Tibial nerve (tissue), 3 donors: ENCODE measurements around the gene ST6GALNAC5.

ENCODE experiments used
- CTCF ChIP-seq, 5 experiments: fragments of 200-600 bp in 3 of 5; fragments of 450-650 bp in 2 of 5; sonication (generic) in 3 of 5; IDR thresholded peaks; one replicate each; pipeline ENCODE4 v1.5.1; 2016 to 2019; ENCODE audit warnings: antibody characterized with exemption in 5 of 5, mild to moderate bottlenecking in 3 of 5, moderate library complexity in 2 of 5
- POLR2A ChIP-seq, 2 donors: fragments of 450-650 bp; IDR thresholded peaks; one replicate each; pipeline ENCODE4 v1.6.1; 2017; ENCODE audit warnings: antibody characterized with exemption in 2 of 2, mild to moderate bottlenecking in 2 of 2, moderate library complexity in 2 of 2

DNA sequence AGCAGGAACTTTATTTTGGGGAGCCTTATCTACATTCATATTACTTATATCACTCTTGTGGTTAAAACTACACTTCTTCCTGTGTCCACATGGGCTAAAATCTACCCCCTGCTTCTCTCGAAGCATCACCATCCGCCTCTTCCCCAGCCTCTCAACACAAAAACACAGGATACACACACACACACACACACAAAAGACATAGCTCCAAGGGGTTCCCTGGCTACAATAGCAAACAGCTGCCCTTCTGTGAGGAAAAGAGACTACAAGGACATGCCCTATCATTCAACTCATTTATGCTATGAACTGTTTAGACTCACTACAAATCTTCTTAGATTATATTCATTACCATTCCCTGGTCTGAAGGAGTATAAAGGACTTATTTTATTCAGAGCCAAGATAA is 197.0 kb downstream of the ST6GALNAC5 start:
- TF ChIP-seq CTCF (IDR thresholded peaks at IDR 0.05) (no peak), POLR2A (IDR thresholded peaks at IDR 0.05) (no peak)
